ENCODE measurements around the gene LCA5. TPM values are rescaled to one million over a fixed set of nuclear protein-coding genes. Genes with fewer than 3 reads are reported as not detected.
A peak's percentile ranks its signal among the peaks of the same experiment; 100 is the strongest.
"Not testable (repeated sequence)": the region's sequence is repeated elsewhere in the genome, so short reads cannot be mapped to it uniquely, and the experiment has no call there.

Gene LCA5
- total RNA-seq = 8.9 and 9.9 TPM in 2 replicates
- long read RNA-seq, full-length matches to known transcripts = 19 of 59 reads
- long read RNA-seq, partial matches to known transcripts = 29 of 59 reads
- long read RNA-seq, other reads (novel, unspliced or antisense) = 11 of 59 reads

DNA sequence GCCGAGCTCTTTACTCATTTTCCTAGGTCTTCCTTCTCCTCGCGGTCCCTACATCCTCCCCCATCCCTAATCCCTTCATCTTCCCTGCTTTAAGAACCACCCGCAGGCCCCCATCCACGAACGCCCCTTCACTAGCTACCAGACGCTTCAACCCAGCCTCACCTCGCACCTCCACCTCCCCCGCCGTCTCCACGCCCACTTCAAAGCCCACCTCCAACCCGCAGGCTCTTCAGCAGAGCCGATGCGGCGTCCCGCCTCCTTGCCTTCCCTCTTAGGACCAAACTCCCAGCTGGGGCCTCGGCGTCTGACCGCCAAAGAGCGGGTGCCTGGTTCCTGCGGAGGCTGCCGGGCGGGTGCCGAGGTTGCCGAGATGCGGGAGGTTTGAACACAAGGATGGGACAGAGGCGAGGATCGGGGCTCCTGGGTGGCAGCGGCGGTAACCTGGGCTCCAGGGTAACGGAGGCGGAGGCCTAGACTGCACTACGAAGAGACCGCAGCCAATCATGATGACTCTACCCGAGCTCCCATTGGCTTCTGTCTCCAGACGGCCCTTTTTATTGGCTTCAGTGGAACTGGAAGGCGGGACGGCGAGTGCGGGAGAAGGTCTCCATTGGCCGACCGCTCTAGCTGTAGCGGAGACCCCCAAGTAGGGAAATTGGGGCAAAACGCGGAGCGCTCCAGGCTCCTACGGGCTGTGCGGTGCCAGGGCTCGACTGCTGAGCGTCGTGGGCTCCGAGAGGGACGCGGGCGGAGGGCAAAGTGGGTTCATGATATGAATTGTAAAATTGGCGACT lies at the start of gene LCA5:
TSS of gene LCA5 (minus strand) at position 477 of the 794 bp plus-strand sequence. CDS start 18,536 bp downstream, outside the sequence.
- Mint-ChIP-seq H3K27ac (no peak within 1 kb of the TSS), H3K36me3 (ENCODE audit: insufficient read depth) (peaks cover 13% of the 10 kb centered on the region)

DNA sequence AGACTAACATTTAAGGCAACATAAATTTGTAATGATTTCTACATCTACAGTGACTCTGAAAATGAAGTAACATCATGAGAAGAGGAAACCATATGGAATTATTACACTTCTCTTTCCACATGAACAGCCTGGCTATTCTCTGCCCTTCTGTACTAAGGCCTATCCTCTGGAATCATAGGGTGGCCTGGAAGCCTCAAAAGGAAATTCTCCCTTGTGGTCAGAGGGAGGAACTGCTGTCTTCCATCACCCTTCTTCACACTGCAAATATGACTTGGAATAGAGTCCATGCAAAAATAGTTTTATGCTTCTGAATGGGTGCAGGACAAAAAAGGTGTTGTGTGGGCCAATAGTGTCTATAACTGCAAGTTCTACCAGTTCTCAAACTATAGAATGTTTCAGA lies 49.3 kb upstream of the LCA5 start:
- Mint-ChIP-seq H3K9me3 (ENCODE audit: low read depth) (peaks cover 9% of the 10 kb centered on the region), H3K27ac (no peak overlapping the region), H3K27me3 (no peaks in the 10 kb centered on the region), H3K4me1 (ENCODE audit: low read depth) (no peaks in the 10 kb centered on the region), H3K4me3 (ENCODE audit: low read depth) (no peak overlapping the region), H3K36me3 (ENCODE audit: insufficient read depth) (peaks cover 10% of the 10 kb centered on the region)
- TF ChIP-seq, protein P1, sequence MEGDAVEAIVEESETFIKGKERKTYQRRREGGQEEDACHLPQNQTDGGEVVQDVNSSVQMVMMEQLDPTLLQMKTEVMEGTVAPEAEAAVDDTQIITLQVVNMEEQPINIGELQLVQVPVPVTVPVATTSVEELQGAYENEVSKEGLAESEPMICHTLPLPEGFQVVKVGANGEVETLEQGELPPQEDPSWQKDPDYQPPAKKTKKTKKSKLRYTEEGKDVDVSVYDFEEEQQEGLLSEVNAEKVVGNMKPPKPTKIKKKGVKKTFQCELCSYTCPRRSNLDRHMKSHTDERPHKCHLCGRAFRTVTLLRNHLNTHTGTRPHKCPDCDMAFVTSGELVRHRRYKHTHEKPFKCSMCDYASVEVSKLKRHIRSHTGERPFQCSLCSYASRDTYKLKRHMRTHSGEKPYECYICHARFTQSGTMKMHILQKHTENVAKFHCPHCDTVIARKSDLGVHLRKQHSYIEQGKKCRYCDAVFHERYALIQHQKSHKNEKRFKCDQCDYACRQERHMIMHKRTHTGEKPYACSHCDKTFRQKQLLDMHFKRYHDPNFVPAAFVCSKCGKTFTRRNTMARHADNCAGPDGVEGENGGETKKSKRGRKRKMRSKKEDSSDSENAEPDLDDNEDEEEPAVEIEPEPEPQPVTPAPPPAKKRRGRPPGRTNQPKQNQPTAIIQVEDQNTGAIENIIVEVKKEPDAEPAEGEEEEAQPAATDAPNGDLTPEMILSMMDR (IDR thresholded peaks at IDR 0.05; ENCODE audit: unreplicated experiment) = peak; percentile 56
- DNase-seq (ENCODE audit: low spot score, unreplicated experiment) = no peak

More for the DNA sequence above, at the start of gene LCA5:
- peak; percentile 81 for DNase-seq (ENCODE audit: low spot score, unreplicated experiment)
- Mint-ChIP-seq H3K27me3 (no peaks in the 10 kb centered on the region), H3K4me1 (ENCODE audit: low read depth) (peaks cover 27% of the 10 kb centered on the region), H3K4me3 (ENCODE audit: low read depth) (no peak within 1 kb of the TSS), H3K9me3 (ENCODE audit: low read depth) (no peaks in the 10 kb centered on the region)
- TF ChIP-seq, protein P1 (IDR thresholded peaks at IDR 0.05; ENCODE audit: unreplicated experiment) = no peak

DNA sequence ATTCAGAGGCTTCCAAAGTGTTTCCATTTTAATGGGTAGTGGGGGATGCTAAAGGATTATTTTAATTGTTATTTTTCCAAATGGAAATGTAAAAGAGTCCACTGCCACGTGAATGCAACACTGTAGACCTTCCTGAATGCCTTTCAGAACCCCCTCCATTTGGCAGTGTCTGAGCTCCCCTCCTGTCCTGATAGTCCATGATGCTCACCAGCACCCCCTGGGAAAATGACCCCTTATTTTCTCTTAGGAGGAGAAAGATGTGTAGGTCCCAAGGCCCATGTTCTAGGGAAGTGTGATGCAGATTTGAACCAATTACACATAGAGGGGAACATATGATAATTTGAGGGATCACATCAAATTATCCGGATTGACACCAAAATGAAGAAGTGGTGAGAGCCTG lies 47.1 kb upstream of the LCA5 start:
- Mint-ChIP-seq H3K4me3 (ENCODE audit: low read depth) (no peak overlapping the region), H3K9me3 (ENCODE audit: low read depth) (peaks cover 25% of the 10 kb centered on the region), H3K27ac (peak overlapping the region; percentile 37), H3K27me3 (no peaks in the 10 kb centered on the region), H3K36me3 (ENCODE audit: insufficient read depth) (peaks cover 23% of the 10 kb centered on the region), H3K4me1 (ENCODE audit: low read depth) (no peaks in the 10 kb centered on the region)
- DNase-seq (ENCODE audit: low spot score, unreplicated experiment) = no peak
- TF ChIP-seq, protein P1 (IDR thresholded peaks at IDR 0.05; ENCODE audit: unreplicated experiment) = no peak

DNA sequence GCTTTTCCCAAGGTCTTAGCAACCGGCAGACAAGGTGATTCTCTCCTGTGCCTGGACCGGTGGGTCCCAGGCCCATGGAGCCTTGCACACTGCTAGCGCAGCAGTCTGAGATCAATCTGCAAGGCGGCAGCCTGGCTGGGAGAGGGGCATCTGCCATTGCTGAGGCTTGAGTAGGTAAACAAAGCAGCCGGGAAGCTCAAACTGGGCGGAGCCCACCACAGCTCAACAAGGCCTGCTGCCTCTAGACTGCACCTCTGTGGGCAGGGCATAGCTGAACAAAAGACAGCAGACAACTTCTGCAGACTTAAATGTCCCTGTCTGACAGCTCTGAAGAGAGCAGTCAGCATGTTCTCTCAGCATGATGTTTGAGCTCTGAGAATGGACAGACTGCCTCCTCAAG lies 40.7 kb upstream of the LCA5 start:
- H3K27me3 Mint-ChIP-seq; DNase-seq (ENCODE audit: low spot score, unreplicated experiment); H3K4me3 Mint-ChIP-seq (ENCODE audit: low read depth); H3K27ac Mint-ChIP-seq: not testable (repeated sequence)
- H3K9me3 Mint-ChIP-seq (ENCODE audit: low read depth) = peaks cover 34% of the 10 kb centered on the region
- peaks cover 19% of the 10 kb centered on the region for H3K4me1 Mint-ChIP-seq (ENCODE audit: low read depth)
- H3K36me3 Mint-ChIP-seq (ENCODE audit: insufficient read depth) = peaks cover 34% of the 10 kb centered on the region

DNA sequence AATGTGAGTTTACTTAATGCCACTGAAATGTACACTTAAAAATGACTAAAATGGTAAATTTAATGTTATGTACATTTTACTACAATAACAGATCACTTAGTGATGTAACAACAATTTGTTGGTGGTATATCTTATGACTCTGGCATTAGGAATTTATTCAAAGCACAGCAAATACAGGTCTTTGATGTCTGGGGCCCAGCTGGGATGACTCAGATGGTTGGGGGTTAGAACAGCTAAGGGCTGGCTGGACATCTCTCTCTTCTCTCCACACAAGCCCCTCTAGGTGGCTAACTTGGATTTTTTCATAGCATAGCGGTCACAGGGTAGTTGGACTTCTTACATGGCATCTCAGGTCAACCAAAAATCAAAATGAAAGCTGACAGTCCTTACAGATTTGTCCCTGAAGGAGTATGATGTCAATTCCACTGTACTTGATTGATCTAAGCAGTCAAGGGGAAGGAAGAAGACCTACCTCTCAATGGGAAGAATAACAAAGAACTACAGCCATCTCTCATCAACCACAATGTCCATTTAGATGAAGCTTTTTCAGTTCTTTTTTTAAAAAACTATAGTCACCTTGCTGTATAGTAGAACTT lies 37.5 kb upstream of the LCA5 start:
- no peak overlapping the region for H3K4me3 Mint-ChIP-seq (ENCODE audit: low read depth)
- no peaks in the 10 kb centered on the region for H3K27me3 Mint-ChIP-seq
- peaks cover 14% of the 10 kb centered on the region for H3K9me3 Mint-ChIP-seq (ENCODE audit: low read depth)
- TF ChIP-seq, protein P1 (IDR thresholded peaks at IDR 0.05; ENCODE audit: unreplicated experiment) = no peak
- H3K27ac Mint-ChIP-seq = peak overlapping the region; percentile 96
- H3K36me3 Mint-ChIP-seq (ENCODE audit: insufficient read depth) = peaks cover 18% of the 10 kb centered on the region
- H3K4me1 Mint-ChIP-seq (ENCODE audit: low read depth) = peaks cover 41% of the 10 kb centered on the region
- DNase-seq (ENCODE audit: low spot score, unreplicated experiment) = no peak
